ENCODE results near the gene DSCAML1.

Gene DSCAML1

DNA sequence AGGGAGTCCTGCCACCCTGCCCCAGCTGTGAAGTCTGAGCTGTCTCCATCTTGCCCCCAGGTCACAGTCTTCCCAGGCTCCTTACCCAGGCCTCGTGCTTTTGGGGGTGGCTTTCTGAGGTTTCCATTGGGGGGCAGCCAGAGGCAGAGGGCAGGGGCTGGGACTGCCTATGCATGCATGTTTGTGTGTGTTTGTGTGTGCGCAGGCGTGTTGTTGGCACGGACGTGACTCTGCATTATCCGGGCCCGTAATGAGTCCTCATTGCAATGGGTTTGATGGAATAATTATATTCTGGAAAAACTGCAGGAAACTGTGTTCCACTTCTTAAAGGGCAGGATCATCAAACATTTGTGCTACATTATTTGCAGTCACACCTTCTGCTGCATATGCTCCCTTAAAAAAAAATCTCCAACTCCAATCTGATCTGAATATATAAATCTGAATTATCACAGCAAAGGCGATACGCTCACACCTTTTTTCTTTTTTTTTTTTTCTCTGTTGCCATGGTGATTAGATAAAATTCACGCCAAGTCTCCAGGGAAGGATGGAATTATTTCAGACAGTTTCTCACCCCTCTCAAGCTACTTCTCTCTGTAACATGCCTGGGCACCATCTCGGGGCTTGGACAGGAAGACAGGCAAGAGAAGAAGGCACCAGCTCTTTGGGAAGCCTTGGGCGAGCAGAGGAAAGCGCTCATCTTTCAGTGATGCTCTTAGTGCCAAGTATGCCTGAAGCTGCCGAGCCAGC, 45.9 kb downstream of the DSCAML1 start:
- no peak for DNase-seq (ENCODE audit: low read depth)

DNA sequence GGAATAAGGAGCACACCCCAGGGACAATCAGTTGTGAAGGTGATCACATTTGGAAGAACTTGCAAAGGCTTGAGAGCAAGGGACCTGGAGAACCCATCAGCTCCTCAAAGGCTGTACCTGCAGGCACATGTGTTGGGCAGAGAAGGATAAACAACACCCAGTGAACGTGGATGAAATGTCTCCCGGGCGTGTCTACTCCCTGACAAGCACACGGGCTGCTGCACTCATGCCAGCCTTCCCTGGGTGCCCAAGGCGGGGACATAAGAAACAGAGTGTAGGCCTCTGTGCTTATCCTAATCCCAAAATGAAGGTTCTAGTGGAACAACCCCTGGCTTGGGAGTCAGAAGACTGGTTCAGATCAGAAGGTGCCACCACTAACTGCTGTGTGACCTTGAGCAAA, 46.7 kb downstream of the DSCAML1 start:
- DNase-seq (ENCODE audit: low read depth) = no peak

DNA sequence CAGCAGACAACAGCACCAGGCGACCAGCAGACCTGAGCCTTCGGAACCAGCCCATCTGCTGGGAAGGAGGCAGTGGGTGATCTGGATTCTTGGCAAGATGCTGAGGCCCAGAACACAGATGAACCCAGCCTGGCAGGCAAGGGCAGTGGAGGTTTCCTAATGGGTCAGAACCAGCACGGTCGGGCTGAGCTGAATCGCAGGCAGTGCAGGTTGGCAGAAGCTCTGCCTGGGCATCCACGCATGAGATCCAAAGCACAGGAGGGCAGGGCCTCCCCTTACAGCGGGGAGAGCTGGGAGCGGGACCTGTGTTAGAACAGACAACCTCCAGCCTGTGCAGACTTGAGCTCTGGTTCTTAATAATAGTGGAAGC, 47.5 kb downstream of the DSCAML1 start:
- no peak for DNase-seq (ENCODE audit: low read depth)

DNA sequence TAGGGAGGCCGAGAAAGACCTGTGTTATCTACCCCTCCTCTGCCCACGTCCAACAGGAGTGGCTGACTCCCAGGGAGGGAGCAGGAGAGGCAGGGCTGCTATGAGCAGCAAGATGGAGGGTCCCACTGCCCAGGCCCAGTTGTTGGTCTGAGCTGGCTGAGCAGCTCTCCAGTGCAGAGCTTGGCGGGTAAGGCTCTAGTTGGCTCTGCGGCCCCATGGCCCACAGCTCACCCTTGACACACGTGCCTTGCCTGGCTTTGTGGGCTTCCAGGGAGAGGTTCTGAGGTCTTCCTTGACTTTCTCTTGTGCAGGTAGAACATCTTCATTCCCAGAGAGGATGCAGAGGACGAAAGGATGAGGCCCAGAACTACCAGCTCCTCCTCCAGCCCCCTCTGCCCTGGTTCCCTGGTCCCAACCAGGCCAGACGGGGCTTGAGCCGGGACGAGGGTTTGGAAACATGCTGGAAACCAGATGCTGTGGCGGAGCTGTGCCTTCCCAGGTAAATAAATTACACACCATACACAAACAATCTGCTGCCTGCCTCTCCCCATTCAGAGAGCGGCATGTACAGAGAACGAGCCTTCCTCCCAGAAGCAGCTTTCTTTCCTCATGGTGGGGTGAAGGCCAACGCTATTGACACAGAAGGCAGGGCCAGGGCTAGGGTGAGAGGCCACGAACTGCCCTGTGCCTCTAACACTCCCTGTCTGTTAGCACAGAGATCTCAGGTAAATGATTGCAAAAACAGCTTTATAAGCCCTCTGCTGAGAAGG, 48.1 kb downstream of the DSCAML1 start:
- no peak for DNase-seq (ENCODE audit: low read depth)

DNA sequence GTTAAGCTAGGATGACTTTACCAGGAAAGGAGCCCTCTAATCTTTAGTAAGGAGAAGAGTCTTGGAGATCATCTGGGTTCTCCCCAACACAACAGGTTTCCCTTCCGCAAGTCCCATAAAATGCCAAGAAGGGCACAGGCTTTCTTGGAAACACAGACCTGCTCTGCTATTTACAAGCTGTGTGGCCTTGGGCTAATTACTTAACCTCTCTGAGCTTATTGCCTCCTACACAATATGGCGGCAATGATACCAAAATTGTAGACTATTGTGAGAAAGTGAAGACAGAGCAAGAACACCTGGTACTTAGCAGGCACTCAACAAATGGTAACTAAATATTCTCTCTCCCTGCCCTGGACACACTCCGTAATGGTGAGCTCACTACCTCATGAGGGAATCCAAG, 49.1 kb downstream of the DSCAML1 start:
- DNase-seq (ENCODE audit: low read depth) = no peak

GRCh38 chr11:117745346-117745745, 51.7 kb downstream of the DSCAML1 start:
- no peak for DNase-seq (ENCODE audit: low read depth)

GRCh38 chr11:117744471-117745150, 52.4 kb downstream of the DSCAML1 start:
- no peak for DNase-seq (ENCODE audit: low read depth)

- no peak for DNase-seq (ENCODE audit: low read depth)
Observed at GRCh38 chr11:117743121-117743815, 53.7 kb downstream of the DSCAML1 start.

GRCh38 chr11:117738246-117738957, 58.6 kb downstream of the DSCAML1 start:
- DNase-seq (ENCODE audit: low read depth) = no peak

DNA sequence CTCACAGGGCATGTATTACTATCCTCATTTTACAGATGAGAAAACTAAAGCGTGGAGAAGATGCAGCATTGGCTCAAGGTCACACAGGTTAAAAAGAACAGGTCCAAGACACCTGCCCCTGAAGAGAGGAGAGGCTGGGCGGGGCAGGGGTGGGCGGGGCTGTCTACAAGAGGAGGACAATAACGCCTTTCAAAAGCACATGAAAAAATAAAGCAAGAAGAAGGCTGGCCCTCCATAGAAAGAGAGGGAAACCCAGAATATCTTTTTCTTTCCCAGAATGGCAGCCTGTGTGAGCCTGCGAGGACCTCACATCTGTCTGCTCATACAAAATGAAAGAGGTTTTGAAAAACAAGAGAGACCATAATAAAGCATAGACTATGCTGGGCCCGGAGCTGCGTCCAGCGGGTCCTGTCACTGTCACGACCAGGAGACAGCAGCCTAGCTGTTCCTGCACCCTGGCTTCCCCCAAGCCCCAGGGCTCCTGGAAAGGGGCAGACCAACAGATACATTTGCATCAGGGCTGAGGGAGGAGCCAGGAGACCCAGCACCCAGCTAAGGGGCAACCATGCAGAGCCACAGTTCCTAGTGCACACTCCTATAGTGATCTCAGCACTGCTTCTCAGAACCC, 61.6 kb downstream of the DSCAML1 start:
- DNase-seq (ENCODE audit: low read depth) = no peak

GRCh38 chr11:117734601-117735024, 62.4 kb downstream of the DSCAML1 start:
- DNase-seq (ENCODE audit: low read depth) = no peak

- no peak for DNase-seq (ENCODE audit: low read depth)
Observed at GRCh38 chr11:117733316-117733715, 63.7 kb downstream of the DSCAML1 start.

DNA sequence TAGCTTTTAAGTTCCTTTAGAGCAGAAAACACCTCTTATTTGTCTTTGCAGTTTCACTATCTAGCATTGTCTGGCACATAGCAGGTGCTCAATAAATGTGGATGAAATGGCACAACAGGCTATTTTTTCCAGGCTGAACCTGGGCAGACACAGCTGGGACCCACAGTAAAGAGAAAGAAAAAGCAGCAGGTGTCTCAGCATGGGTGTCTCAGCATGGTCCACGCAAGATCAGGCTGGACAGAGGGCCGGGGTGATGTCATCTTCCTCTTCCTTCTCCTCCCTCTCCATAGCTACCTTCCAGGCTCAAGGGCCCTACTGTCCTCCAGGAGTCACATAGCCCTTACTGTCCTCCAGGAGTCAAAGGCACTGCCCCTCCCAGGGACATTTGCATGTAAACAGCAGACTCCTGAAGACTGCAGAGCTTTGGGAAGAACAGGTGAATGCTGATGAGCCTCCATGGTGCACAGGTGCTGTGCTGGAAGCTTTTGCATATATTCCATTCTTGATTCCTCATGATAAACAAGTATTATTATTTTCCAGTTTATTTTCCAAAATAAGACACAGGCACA, 65.2 kb downstream of the DSCAML1 start:
- DNase-seq (ENCODE audit: low read depth) = no peak

- no peak for DNase-seq (ENCODE audit: low read depth)
Observed at GRCh38 chr11:117730208-117730800, 66.7 kb downstream of the DSCAML1 start.

DNA sequence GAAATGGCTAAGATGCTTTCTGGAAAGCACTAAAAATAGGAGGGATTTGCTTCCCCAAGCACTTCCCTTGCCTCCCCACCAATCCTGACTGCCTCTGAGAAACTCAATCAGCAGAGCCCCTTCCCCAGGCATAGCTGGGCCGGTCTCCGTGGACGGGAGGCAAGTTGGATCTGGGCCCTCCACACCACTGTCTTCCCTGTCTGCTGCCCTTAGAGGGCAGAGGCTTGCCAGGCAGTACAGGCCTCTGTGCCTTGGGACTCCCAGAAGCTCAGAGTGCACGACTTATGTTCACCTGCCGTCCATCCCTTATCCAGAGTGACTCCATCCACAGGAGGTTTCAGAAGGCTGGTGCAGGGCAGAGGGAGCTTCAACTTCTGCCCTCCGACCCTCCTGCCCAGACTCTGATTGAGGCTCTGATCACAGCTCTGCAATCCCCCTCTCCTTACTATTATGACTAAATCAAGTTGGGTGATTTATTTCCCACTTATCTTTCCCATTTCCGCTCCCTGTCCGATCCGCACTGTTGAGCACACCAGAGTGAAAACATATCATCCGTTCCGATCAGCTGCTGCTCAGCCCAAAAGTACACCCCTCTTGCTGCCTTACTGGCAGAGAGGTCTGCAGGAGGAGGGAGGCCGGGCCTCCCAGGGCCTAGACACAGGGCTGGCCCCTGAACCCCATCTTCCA, 71.8 kb downstream of the DSCAML1 start:
- no peak for DNase-seq (ENCODE audit: low read depth)

GRCh38 chr11:117724621-117725020, 72.4 kb downstream of the DSCAML1 start:
- DNase-seq (ENCODE audit: low read depth) = no peak

GRCh38 chr11:117724104-117724503, 72.9 kb downstream of the DSCAML1 start:
- no peak for DNase-seq (ENCODE audit: low read depth)

- DNase-seq (ENCODE audit: low read depth) = no peak
Observed at GRCh38 chr11:117723277-117724024, 73.6 kb downstream of the DSCAML1 start.

GRCh38 chr11:117722082-117722481, 74.9 kb downstream of the DSCAML1 start:
- DNase-seq (ENCODE audit: low read depth) = no peak
